Smooth muscle cell (in vitro differentiated cells): ENCODE results near the gene ASB2. TPM values are rescaled to one million over a fixed set of nuclear protein-coding genes. Genes with fewer than 3 reads are reported as not detected.

ENCODE experiments used
- DNase-seq: peaks from one replicate; lab custom pipeline; 2025; ENCODE audit not compliant: unreplicated experiment; lab: John Stamatoyannopoulos, UW
- H2AFZ ChIP-seq: fragments of 200-600 bp; sonication (generic); 2 replicates; pipeline ENCODE4 v1.6.0; 2016; ENCODE audit warnings: antibody characterized with exemption, low read depth, mild to moderate bottlenecking
- H3F3A ChIP-seq: fragments of 200-600 bp; sonication (generic); 2 replicates; pipeline ENCODE4 v1.6.0; 2017; ENCODE audit warnings: antibody characterized with exemption, low read depth
- H3K27ac ChIP-seq: fragments of 200-600 bp; sonication (generic); 2 replicates; pipeline ENCODE4 v1.5.1; 2016; ENCODE audit warnings: low read depth, mild to moderate bottlenecking
- H3K27me3 ChIP-seq: fragments of 200-600 bp; sonication (generic); 2 replicates; pipeline ENCODE4 v1.6.1; 2016; ENCODE audit warnings: low read depth, mild to moderate bottlenecking
- H3K36me3 ChIP-seq: fragments of 200-600 bp; sonication (generic); 2 replicates; pipeline ENCODE4 v1.5.1; 2016; ENCODE audit warnings: low read depth
- H3K4me1 ChIP-seq: fragments of 200-600 bp; sonication (generic); 2 replicates; pipeline ENCODE4 v1.5.1; 2016; ENCODE audit warnings: low read depth
- H3K4me2 ChIP-seq: fragments of 200-600 bp; sonication (generic); 2 replicates; pipeline ENCODE4 v1.6.0; 2016; ENCODE audit warnings: mild to moderate bottlenecking
- H3K4me3 ChIP-seq: fragments of 200-600 bp; sonication (generic); 2 replicates; pipeline ENCODE4 v1.5.1; 2016; ENCODE audit warnings: mild to moderate bottlenecking
- H3K79me2 ChIP-seq: fragments of 200-600 bp; sonication (generic); 2 replicates; pipeline ENCODE4 v1.6.0; 2016; ENCODE audit warnings: low read depth, mild to moderate bottlenecking
- H3K9ac ChIP-seq: fragments of 200-600 bp; sonication (generic); 2 replicates; pipeline ENCODE4 v1.6.0; 2016; ENCODE audit warnings: low read depth
- H3K9me3 ChIP-seq: fragments of 200-600 bp; sonication (generic); replicated peaks from 2 replicates; pipeline ENCODE4 v1.5.1; 2016; ENCODE audit warnings: low read depth
- H4K20me1 ChIP-seq: fragments of 200-600 bp; sonication (generic); 2 replicates; pipeline ENCODE4 v1.6.0; 2016; ENCODE audit warnings: low read depth
- WGBS: methylation state at CpG from one replicate; pipeline ENCODE4 v1.1.7; 2016; ENCODE audit warnings: low lambda C conversion rate; 5-methylcytosine and 5-hydroxymethylcytosine counted together
- polyA plus RNA-seq: library from polyadenylated mRNA; unstranded; fragments of >200 nt; fragmentation: Nextera tagmentation; extraction: Ambion mirVana; gene quantifications from 2 replicates; pipeline ENCODE4 v1.2.1, GENCODE V29; 2016
- total RNA-seq: library from RNA; depleted of rRNA; stranded (reverse); fragments of >200 nt; gene quantifications from 2 replicates; pipeline ENCODE4 v1.2.3, GENCODE V29; 2014
- TF ChIP-seq, protein P1 (sequence below): fragments of 200-600 bp; sonication (generic); IDR thresholded peaks from 2 replicates; pipeline ENCODE4 v1.5.1; 2017; ENCODE audit warnings: borderline replicate concordance, mild to moderate bottlenecking, antibody characterized with exemption; ENCODE audit not compliant: insufficient read depth, poor library complexity, severe bottlenecking

The ASB2 gene
- total and polyA plus RNA-seq, 2 experiments from 2014 or later: 0.99 TPM; not detected in 1

GRCh38 chr14:93999573-93999972, 23.2 kb upstream of the ASB2 start:
- TF ChIP-seq, protein P1, sequence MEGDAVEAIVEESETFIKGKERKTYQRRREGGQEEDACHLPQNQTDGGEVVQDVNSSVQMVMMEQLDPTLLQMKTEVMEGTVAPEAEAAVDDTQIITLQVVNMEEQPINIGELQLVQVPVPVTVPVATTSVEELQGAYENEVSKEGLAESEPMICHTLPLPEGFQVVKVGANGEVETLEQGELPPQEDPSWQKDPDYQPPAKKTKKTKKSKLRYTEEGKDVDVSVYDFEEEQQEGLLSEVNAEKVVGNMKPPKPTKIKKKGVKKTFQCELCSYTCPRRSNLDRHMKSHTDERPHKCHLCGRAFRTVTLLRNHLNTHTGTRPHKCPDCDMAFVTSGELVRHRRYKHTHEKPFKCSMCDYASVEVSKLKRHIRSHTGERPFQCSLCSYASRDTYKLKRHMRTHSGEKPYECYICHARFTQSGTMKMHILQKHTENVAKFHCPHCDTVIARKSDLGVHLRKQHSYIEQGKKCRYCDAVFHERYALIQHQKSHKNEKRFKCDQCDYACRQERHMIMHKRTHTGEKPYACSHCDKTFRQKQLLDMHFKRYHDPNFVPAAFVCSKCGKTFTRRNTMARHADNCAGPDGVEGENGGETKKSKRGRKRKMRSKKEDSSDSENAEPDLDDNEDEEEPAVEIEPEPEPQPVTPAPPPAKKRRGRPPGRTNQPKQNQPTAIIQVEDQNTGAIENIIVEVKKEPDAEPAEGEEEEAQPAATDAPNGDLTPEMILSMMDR: no peak
- H3K9ac ChIP-seq: no peak overlapping the region

GRCh38 chr14:93998871-93999403, 22.6 kb upstream of the ASB2 start:
- Histone ChIP-seq H3K4me3 (no peak overlapping the region), H3K27me3 (peaks cover 4% of the 10 kb centered on the region), H2AFZ (no peak overlapping the region), H3K4me1 (no peaks in the 10 kb centered on the region), H3K9me3 (no peaks in the 10 kb centered on the region), H3K79me2 (no peaks in the 10 kb centered on the region), H3K9ac (no peak overlapping the region), H3K36me3 (no peaks in the 10 kb centered on the region), H4K20me1 (no peaks in the 10 kb centered on the region), H3K4me2 (no peak overlapping the region), H3F3A (no peaks in the 10 kb centered on the region), H3K27ac (no peak overlapping the region)
- TF ChIP-seq, protein P1: no peak
- 92% methylated on average over 7 of the region's 7 CpGs for WGBS
- DNase-seq: no peak

More at GRCh38 chr14:93999573-93999972, 23.2 kb upstream of the ASB2 start:
- Histone ChIP-seq H2AFZ (no peak overlapping the region), H3K36me3 (no peaks in the 10 kb centered on the region), H3K27ac (no peak overlapping the region), H3K4me1 (no peaks in the 10 kb centered on the region), H3K9me3 (no peaks in the 10 kb centered on the region), H3F3A (no peaks in the 10 kb centered on the region), H3K27me3 (peaks cover 4% of the 10 kb centered on the region), H3K4me3 (no peak overlapping the region), H4K20me1 (no peaks in the 10 kb centered on the region), H3K4me2 (no peak overlapping the region), H3K79me2 (no peaks in the 10 kb centered on the region)
- 66% methylated on average over 8 of the region's 8 CpGs for WGBS
- no peak for DNase-seq

DNA sequence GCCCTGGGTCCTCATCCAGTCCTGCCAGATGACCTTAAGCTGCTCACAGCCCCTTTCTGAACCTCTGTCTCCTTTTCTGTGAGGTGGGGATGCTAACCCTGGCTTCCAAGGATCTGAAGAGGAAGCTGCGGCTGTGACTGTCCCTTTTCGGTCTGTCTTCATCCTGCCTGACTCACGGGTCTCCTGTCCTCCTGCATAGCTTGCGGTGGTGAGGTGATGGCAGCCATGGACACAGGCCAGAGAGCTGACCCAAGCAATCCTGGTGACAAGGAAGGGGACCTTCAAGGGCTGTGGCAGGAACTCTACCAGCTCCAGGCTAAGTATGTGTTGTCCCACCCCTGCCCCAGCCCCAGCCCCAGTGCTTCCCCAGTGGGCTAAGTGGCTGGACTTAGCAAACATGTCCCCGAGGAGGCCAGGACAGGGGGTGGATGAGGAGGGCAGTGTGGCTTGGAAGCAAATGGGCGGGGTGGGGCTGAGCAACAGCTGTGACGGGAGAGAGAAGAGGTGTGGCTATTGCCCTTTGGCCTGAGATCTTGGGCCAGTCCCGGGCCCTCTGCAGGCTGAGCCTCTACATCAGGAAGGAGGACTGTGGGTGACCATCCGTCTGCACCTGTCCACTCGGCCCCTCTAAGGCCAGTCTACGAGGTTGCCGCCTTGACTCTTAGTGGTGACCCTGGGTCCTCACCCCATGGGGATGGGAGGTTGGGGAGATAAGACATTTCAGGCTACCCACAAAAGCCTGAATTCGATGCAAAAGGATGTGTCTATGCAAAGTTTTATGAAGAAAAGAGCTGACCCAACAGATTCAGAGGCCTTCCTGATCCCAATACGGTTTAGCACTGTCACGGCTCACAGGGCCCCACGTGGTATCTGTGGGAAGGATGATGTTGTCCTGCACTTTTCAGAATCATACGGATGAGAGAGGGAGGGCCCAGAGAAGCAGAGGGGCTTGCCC, 21.8 kb upstream of the ASB2 start:
- no peaks in the 10 kb centered on the region for H3F3A ChIP-seq
- H2AFZ ChIP-seq: no peak overlapping the region
- no peak overlapping the region for H3K27ac ChIP-seq
- H3K9me3 ChIP-seq: no peaks in the 10 kb centered on the region
- 88% methylated on average over 14 of the region's 17 CpGs for whole genome bisulfite sequencing
- no peak overlapping the region for H3K4me2 ChIP-seq
- DNase-seq: no peak
- TF ChIP-seq, protein P1: no peak
- H4K20me1 ChIP-seq: no peaks in the 10 kb centered on the region
- H3K36me3 ChIP-seq: no peaks in the 10 kb centered on the region
- no peaks in the 10 kb centered on the region for H3K4me1 ChIP-seq
- H3K4me3 ChIP-seq: no peak overlapping the region
- no peak overlapping the region for H3K9ac ChIP-seq
- H3K27me3 ChIP-seq: peaks cover 4% of the 10 kb centered on the region
- H3K79me2 ChIP-seq: no peaks in the 10 kb centered on the region
